Uterus (tissue), 2 donors: ENCODE measurements around the gene APC2.

Experiments
- CTCF ChIP-seq, 4 experiments: fragments of 200-600 bp in 2 of 4; fragments of 450-650 bp in 2 of 4; sonication (generic) in 2 of 4; IDR thresholded peaks; one replicate each; pipeline ENCODE4 v1.5.1; 2016 to 2019; ENCODE audit warnings: antibody characterized with exemption in 4 of 4, mild to moderate bottlenecking in 2 of 4, moderate library complexity in 1 of 4
- POLR2A ChIP-seq, 2 donors: fragments of 450-650 bp; IDR thresholded peaks; one replicate each; pipeline ENCODE4 v1.6.1; 2016; ENCODE audit warnings: antibody characterized with exemption in 2 of 2, mild to moderate bottlenecking in 1 of 2, moderate library complexity in 1 of 2

GRCh38 chr19:1461862-1462261 lies 11.9 kb downstream of the APC2 start:
- TF ChIP-seq CTCF (IDR thresholded peaks at IDR 0.05) = no peak
- no peak for TF ChIP-seq POLR2A (IDR thresholded peaks at IDR 0.05)
